ENCODE data around the gene C12orf60.

DNA sequence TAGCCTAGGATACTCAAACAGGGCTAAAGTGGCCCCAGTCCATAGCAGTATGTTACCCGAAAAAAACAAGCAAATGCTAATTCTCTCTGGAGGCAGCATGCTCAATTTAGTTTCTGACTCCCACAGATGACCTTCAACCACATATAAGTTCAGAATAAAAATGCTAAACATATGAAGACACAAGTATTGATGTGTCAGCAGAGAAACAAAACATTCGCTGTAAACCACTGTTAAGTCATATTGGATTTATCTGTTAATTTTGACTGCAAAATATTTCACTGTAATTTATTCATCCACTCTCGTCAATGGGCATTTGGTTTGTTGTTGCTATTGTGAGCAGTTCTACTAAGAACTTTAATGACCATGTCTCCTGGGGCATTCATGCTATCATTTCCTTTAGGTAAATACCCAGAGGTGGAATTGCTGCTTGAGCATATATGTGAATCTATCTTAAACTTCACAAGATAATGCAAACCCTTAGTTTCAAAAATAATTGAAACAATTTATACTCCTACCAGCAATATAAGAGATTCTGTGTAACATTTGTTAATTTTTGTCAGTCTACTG lies 36.7 kb upstream of the C12orf60 start:
- TF ChIP-seq, protein P1, sequence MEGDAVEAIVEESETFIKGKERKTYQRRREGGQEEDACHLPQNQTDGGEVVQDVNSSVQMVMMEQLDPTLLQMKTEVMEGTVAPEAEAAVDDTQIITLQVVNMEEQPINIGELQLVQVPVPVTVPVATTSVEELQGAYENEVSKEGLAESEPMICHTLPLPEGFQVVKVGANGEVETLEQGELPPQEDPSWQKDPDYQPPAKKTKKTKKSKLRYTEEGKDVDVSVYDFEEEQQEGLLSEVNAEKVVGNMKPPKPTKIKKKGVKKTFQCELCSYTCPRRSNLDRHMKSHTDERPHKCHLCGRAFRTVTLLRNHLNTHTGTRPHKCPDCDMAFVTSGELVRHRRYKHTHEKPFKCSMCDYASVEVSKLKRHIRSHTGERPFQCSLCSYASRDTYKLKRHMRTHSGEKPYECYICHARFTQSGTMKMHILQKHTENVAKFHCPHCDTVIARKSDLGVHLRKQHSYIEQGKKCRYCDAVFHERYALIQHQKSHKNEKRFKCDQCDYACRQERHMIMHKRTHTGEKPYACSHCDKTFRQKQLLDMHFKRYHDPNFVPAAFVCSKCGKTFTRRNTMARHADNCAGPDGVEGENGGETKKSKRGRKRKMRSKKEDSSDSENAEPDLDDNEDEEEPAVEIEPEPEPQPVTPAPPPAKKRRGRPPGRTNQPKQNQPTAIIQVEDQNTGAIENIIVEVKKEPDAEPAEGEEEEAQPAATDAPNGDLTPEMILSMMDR (IDR thresholded peaks at IDR 0.05; ENCODE audit: insufficient read depth, low read depth, low read length) = no peak
- no peak for TF ChIP-seq EZH2 (IDR thresholded peaks at IDR 0.05; ENCODE audit: insufficient read depth, low read length)

Data from astrocyte (in vitro differentiated cells and primary cell).